HG03342 (cell line): ENCODE measurements around the gene PDAP1.
A peak's percentile ranks its signal among the peaks of the same experiment; 100 is the strongest.
"Not testable (repeated sequence)": the region's sequence is repeated elsewhere in the genome, so short reads cannot be mapped to it uniquely, and the experiment has no call there.

Source experiments
- ATAC-seq: cut with Tn5 transposase; IDR thresholded peaks from one replicate; pipeline ENCODE4 v1.9.1; 2021; ENCODE audit warnings: mild to moderate bottlenecking, moderate library complexity; ENCODE audit not compliant: unreplicated experiment

PDAP1 gene

DNA sequence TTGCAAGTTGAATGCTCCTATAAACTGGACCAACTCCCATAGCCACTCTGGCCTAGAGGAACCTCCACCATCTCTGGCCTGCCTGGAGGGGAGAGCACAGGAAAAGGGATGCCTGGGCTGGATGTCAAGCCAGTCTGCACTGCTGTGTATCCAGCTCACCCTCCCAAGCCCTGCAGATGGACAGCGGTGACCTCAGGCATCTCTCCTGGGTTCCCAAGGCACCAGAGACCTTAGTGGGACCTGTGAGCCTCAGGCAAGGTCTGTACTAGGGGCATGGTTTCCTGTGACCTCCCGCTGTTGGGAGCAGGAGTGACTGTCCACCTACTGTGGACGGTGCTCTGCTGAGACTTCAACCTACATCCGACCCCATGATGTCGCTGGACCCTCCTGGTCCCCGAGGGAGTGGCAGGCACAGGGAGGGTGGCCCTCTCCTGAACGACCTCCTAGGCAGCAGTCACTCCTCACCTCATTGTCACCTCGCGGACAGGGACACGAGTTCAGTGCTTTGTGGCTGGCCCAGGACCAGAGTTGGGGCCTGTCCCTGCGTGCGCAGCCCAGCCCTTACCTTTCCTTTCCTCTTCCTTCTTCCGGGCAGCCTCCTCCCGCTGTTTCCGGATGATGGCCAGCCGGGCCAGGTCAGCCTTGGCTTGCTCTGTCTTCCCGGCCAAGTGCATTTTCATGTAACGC lies 11.0 kb downstream of the PDAP1 start:
- no peak for ATAC-seq

GRCh38 chr7:99396418-99397296 lies 11.7 kb downstream of the PDAP1 start:
- ATAC-seq, result no peak

DNA sequence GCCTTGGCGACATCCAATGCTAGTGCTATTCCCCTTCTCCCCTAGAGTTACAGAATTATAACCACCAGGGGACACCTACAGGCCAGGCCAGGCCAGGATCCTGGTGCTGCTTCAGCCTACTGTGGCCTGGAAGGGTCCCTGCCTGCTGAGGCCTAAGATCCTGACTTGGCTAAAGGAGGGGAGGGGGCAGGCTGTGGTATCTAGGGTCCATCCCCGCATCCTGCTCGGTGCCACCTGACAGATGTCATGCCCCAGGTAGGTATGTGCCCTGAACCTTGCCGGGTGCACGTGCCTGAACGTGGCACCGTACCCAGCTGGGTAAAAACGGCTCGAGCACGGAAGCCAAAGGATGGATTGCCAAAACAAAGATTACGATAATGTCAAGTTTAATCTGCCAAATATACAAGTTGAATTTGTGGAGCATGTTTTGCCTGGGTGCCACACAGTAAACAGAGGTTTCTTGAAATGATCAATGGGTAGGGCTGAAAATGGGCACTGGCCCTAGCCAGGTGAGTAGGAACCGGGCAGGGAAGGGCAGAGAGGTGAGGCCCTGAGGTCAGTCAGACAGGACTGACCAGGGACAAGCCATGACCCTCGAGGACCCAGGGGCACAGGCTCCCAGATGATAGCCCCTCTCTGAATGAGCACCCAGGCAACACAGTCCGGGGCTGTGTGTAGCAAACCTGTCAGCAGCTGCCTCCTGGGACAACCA lies 12.6 kb downstream of the PDAP1 start:
- no peak for ATAC-seq

DNA sequence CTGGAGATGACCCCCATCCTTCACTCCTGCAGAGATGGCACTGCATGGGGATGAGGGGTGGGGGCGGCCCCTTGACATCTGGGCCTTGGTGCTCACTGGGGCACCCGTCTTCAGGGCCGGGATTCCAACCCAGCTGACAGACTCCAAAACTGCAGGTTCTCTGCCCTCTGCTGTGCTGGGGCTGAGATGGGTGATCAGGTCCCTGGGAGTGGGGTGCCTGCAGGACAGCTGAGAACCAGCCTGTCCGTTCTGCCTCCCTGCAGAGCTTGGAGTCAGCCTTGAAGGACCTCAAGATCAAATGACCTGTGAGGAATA lies 14.3 kb downstream of the PDAP1 start:
- ATAC-seq, result no peak

DNA sequence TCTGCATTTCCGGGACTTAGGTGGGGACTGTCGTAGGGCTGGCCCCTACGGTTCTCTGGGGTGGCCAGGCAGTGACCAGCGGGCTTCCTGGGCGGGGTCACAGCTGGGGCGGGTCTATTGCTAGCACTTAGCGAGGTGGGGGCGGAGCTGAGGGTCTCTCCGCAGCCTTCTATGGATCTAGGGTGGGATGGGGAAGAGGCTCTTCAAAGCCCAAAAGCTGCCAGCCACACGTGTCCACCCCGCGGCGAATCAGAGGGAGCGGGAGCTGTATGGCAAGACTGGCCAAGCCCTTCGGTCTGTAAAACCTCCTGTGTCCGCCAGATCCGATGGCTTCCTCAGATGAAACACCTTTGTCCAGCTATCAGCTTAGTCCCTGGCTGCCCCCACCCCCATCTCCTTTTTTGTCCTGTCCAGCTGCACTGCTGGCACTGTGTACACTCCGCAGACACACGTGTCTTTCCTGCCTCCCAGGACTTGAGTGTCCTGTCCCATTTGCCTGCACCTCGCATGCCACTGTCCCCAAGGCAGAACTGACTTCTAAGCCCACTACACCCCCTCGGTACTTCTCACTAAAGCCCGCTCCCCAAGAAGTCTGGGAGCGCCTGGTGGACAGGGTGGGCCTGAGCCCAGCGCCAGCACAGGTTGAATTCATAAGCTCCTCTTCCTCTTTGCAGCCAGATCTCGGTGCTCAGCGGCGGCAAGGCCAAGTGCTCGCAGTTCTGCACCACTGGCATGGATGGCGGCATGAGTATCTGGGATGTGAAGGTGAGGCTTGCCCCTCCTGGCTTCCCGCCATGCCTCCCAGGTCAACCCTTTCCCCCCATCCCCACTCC lies 14.8 kb downstream of the PDAP1 start:
- no peak for ATAC-seq

DNA sequence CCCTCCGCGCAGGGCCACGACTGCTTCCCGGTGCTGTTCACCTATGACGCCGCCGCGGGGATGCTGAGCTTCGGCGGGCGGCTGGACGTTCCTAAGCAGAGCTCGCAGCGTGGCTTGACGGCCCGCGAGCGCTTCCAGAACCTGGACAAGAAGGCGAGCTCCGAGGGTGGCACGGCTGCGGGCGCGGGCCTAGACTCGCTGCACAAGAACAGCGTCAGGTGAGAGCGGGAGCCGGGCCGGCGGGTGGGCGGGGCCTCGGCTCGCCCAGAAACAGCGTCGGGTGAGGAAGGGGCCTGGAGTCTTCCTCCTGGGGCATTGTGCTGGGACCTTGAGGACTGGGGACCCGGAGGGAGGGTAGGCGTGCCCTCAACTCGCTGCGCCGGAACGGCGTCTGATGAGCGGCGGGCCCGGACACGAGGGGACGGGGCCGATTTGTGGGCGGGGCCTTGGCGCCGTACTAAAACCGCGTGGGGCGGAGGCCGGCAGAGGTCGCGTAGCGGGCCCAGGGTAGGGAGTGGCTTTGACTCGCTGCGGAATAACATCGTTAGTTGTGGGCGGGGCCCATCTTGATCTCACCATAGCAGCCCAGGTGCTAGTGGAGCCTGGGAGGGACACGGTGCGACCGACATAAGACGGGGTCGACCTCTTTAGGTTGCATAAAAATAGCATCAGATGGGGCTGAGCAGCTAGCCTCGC lies 15.6 kb downstream of the PDAP1 start:
- ATAC-seq, result no peak

GRCh38 chr7:99392046-99392445 lies 16.4 kb downstream of the PDAP1 start:
- no peak for ATAC-seq

- no peak for ATAC-seq
Observed at GRCh38 chr7:99390941-99391602, 17.3 kb downstream of the PDAP1 start.

- no peak for ATAC-seq
Observed at GRCh38 chr7:99389772-99390171, 18.6 kb downstream of the PDAP1 start.

- ATAC-seq, result no peak
Observed at GRCh38 chr7:99387912-99388311, 20.5 kb downstream of the PDAP1 start.

DNA sequence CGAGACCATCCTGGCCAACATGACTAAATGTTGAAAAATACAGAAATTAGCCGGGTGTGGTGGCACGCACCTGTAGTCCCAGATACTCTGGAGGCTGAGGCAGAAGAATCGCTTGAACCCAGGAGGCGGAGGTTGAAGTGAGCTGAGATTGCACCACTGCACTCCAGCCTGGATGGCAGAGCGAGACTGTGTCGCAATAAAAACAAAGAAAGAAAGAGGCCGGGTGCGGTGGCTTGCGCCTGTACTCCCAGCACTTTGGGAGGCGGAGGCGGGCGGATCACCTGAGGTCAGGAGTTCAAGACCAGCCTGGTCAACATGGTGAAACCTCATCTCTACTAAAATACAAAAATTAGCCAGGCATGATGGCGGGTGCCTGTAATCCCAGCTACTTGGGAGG lies 21.2 kb downstream of the PDAP1 start:
- not testable (repeated sequence) for ATAC-seq

DNA sequence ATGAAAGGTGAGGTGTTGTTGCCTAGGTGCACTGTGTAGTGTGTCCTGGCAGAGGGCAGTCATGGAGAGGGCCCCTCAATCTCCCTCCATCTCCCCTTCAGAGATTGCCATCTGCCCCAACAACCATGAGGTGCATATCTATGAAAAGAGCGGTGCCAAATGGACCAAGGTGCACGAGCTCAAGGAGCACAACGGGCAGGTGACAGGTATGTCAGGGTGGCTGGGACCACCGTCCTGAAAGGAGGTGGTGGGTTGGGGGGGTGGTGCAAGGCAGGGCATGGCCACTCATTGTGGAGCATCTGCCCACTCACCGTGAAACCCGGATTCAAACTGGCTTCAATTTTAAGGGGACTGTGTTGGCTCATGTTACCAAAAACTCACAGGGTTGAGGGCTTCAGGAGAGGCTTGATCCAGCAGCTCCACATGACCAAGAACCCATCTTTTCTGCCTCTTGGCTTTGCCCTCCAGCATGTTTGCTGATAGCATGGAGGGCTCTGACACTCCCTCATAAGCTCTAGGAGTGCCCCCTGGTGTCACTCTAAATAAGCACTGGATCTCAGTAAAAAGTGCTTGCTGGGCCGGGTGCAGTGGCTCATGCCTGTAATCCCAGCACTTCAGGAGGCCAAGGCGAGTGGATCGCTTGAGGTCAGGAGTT lies 21.7 kb downstream of the PDAP1 start:
- ATAC-seq, result no peak

DNA sequence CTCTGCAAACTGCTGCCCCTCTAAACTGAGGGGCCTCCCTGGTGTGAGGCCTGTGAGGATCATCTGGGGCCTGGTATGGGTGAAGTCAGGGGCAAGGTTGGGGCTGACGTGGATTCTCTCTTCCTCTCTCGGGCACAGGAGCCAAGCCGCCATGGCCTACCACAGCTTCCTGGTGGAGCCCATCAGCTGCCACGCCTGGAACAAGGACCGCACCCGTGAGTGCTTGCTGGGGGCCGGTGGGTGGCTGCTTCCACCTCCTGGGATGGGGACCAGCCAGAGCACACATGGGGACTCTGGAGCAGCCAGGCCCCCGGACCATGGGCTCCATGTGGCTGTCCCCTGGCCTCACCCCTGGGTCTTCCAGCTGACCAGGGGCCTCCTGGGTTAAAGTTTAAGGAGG lies 22.8 kb downstream of the PDAP1 start:
- no peak for ATAC-seq

DNA sequence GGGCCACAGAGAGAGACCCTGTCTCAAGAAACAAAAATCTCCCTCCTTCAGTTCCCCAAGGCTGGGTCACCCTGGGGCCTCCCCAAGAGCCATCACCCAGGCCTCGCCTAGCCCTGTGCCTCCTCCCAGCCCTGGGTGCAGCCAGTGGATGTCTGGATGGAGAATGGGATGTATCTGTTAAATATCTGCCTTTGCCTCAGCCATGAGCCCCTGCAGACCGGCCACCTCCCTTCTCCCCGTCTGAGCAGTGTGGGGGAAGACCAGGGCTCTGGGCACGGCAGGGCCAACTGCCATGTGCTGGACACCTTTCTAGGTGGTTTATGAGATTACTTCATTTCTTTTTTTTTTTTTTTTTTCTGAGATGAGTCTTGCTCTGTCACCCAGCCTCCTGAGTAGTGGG lies 23.9 kb downstream of the PDAP1 start:
- no peak for ATAC-seq

DNA sequence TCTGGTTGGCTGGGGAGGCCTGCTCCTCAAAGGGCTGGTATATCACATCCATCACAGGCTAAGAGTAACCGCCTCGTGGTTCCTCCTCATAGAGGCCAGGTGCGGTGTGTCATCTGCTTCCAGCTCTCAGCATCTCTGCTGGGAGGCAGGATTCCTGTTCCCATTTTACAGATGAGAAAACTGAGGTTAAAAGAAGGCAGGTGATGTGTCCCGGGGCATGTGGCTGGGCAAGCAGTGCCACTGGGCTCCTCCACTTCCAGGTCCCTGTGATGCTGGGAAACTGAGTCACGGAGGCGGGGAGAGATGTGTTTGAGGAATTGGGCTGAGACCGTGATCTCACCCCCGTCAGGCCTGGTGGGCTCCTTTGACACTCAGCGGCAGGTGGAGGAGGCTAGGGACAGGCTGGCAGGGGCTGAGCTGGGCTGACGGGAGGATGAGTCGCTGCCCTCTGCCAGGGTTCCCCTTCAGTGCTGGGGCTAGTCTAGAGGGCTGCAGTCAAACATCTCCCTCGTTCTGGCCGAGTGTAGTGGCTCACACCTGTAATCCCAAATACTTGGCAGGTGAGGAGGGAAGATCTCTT lies 24.5 kb downstream of the PDAP1 start:
- no peak for ATAC-seq

DNA sequence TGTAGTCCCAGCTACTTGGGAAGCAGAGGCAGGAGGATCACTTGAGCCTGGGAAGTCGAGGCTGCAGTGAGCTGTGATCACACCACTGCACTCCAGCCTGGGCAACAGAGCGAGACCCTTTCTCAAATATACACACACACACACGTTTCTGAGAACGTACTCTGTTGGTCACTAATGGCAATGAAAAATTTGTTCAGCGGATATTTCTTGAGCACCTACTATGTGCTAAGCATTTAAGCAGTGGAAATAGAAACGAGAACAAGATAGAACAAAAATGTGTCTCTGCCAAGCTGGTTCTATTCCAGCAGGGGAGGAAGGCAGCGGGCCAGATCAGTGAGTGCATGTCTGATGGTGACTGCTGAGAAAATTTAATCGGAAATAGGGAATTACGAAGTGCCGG lies 25.2 kb downstream of the PDAP1 start:
- ATAC-seq, result no peak

- ATAC-seq, result no peak
Observed at GRCh38 chr7:99381664-99382075, 26.7 kb downstream of the PDAP1 start.

- peak; percentile 70 for ATAC-seq
Observed at GRCh38 chr7:99380823-99381663, 27.4 kb downstream of the PDAP1 start.
